ENCODE data around the gene CDK2AP2.
"Not testable (repeated sequence)": the region's sequence is repeated elsewhere in the genome, so short reads cannot be mapped to it uniquely, and the experiment has no call there.

CDK2AP2 gene

DNA sequence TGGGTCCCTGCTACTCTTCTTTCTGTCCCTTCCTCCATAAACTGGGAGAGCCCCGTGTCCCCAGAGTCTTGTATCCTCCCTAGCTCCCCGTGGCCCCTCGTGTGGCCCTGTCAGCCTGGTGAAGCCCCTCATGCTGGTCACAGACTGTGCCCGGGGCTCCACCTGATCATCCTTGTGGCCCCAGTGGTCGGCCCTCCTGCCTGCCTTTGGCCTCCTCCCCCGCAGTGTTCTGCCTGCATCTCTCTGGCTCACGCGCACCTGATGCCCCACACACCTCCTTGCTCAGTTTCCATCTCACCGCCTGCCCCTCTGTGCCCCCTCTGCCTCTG, 16.5 kb upstream of the CDK2AP2 start:
- no peak for DNase-seq (ENCODE audit: low read depth in 2 of 3, low spot score in 2 of 3)

DNA sequence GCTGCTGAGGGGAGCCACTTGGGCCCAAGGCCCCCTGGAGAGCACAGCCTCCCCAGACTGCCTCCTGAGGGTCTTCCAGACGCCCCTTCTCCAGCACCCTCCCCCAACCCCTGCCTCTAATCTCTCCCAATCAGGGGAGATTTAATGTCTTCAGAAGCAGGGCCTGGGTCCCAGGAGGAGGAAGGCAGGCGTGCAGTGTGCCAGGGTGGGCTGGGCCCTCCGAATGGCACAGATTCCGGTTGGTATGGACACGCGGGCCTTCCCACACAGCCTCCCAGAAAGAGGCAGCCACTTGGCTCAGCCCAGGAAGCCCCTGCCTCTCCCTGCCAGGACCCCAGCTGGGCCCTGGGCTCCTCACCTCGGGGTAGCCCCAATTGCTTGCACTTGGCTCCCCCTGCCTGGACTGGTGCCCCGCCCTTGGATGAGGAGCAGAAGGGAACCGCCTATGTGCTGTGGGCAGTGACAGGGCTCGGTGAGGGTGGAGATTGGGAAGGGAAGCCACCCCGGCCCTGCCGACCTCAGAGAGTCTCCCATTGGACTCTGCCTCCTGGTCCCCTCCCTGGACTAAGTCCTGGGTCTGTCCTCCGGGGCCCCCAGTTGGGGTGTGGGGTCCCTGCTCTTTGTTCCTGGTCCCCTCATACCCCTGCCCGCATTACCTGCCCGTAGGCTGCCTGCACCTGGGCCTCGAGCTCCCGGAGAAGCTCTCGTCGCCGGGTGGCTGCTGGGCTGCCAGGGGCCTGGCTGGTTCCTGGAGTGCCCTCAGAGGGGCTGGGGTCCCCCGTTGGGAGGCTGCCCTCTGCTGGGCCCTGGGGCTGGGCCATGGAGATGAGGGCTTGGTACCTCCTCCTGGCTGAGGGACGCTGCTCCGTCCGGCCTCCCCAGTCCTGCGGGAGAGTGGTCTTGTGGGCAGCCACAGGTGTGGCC, 15.9 kb upstream of the CDK2AP2 start:
- no peak for DNase-seq (ENCODE audit: low read depth in 2 of 3, low spot score in 2 of 3)

DNA sequence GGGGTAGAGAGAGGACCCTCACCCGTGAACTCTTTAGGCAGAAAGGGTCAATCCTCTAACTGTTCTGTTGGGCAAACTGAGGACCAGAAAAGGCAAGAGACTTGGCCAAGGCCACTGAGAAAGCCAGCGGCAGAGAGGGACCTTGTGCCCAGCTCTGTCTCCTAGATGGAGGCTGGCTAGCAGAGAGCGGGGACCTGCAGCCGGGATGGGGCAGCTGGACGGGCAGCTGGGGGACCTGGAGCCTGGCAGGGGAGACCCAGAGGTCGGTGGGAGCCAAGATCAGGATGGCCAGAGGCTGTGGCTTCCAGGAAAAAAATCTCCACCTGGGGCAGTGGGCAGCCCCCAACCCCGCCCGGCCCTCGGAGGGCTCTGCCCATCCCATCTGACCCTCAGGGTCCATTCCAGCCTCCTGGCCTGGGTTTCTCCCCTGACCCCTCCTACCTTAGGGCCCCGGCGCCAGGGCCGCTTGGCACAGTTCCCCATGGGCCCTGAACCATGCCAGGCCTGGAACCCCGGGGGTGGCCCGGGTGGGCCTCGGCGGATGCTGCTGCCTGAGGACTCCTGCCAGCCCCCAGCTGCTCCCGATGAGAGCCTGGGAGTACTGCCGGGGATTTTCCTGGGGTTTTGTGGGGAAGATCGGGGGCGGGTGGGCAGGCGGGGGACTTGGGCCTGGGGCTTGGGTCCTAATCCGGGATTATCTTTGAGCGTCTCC, 15.0 kb upstream of the CDK2AP2 start, which contains the start of gene CABP2:
Gene CABP2 (minus strand): TSS at position 603 of the 712 bp plus-strand sequence. CDS start 120 bp downstream, at position 483.
- DNase-seq (ENCODE audit: low read depth in 2 of 3, low spot score in 2 of 3), result no peak

DNA sequence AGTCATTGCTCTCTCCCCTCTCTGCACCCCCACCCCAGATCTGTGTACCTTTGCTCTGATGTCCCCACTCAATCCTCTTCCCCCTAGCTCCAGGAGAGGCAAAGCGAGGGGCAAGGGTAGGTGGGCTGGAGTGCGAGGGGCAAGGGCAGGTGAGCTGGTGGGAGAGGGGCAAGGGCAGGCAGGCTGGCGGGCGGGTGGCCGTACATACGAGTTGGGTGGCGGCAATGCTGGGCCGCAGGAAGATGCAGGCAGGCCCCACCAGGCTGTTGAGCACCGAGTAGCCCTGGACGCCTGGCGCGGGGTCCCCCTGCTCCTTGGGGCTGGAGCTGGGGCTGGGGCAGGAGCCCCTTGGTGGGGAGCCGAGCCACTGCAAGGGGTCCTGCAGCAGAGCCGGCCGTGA, 14.4 kb upstream of the CDK2AP2 start:
- no peak for DNase-seq (ENCODE audit: low read depth in 2 of 3, low spot score in 2 of 3)

DNA sequence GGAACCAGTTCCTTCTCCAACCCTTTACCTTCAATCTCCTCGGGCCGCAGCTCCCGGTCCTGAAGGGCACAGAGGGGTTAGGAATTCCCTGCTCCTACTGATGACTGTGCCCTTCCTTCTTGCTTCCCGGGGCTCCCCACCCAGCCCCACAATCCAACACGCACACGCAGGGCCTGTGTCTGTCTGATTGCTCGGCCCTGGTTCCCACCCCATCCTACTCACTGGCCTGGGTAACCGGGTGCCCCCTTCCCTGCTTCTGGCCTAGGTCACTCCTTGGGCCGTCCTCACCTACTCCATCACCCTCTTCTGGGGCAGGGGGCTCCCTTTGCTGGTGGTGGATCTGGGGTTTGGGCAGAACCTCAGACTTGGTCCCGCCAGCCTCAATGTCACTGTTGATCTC, 14.0 kb upstream of the CDK2AP2 start:
- no peak for DNase-seq (ENCODE audit: low read depth in 2 of 3, low spot score in 2 of 3)

DNA sequence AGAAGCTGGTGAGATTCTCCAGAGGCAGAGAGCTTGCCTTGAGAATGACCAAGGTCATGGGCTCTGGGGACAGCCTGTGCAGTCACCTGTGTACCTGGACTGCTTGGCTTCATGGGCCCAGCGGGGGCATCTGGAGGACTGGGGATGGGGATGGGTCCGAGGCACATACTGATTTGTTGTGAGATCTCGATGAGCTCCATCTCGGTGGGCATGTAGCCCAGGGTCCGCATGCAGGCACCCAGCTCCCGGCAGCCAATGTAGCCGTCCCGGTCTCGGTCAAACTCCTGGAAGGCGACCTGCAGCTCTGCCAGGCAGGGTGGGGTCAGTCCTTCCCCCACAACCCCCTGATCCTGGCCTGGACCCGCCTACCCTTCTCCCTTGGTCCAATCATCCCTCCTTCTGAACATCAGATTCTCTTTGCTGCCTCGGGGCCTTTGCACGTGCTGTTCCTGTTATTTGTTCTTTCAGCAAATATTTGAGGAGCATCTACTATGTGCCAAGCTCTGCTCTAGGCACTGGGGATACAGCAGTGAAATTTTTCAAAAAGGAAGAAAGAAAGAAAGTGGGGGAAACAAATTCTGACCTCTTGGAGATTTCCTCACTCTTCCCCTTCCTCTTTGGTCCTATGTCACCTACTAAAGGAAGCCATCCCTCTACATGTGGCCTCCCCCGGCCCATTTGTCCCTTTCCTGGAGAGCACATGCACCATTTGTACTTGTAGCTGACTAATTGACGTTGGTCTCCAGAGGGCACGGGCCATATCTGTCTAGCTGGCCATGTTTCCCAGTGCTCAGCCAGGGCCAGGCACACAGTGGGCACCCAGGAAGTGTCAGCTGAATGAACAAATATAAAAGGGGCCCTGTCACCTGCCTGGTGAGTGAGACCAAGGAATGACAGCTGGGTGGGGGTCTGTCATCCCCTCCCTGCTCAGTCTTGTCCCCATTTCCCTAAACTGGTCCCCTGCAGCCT, 13.2 kb upstream of the CDK2AP2 start:
- DNase-seq (ENCODE audit: low read depth in 2 of 3, low spot score in 2 of 3), result no peak

DNA sequence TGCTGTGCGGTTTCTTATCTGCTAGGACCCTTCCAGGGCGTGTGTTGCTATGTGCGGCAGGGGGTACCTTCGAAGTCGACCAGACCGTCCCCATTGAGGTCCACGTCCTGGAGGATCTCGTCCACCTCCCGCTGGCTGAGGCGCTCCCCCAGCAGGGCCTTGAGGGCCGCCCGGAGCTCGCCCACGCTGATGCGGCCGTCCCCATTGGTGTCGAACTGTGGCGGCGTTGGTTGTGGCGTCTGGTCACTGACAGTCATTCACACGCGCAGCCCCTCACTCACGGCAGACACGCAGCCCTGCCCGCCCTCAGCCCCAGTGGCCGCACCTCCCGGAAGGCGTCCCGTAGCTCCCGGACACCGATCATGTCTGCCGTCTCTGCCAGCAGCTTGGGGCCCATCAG, 11.8 kb upstream of the CDK2AP2 start:
- DNase-seq (ENCODE audit: low read depth in 2 of 3, low spot score in 2 of 3), result no peak

DNA sequence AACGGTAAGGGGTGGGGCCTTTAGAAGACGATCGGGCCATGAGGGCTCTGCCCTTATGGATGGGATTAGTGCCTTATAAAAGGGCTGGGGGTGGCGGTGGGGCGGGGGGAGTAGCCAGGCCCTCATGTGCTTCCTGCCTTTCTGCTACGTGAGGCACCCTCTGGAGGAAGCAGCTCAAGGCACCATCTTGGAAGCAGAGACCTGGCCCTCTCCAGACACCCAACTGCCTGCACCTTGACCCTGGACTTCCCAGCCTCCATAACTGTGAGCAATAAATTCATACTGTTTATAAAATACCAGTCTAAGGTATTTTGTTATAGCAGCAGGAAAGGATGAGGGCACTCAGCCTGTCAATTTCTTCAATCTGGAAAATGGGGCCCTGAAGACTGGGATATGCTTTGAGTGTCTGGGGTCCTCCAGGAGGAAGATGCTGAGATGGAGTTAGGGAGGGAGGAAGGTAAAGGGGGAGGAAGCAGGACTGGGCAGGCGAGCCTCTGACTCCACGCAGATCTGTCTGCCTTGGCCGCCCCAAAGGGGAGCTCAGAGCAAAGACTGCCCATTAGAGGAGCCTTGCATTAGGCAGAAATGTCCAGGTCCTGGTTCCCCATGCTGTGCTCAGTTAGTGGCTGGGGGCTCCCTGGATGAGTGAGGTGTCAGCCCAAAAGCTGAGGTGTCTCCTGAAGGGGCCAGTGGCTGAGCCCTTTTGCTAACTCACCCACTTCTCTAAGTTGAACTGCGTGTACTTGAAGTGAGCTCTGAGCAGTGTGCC, 10.0 kb upstream of the CDK2AP2 start:
- DNase-seq (ENCODE audit: low read depth in 2 of 3, low spot score in 2 of 3), result no peak

DNA sequence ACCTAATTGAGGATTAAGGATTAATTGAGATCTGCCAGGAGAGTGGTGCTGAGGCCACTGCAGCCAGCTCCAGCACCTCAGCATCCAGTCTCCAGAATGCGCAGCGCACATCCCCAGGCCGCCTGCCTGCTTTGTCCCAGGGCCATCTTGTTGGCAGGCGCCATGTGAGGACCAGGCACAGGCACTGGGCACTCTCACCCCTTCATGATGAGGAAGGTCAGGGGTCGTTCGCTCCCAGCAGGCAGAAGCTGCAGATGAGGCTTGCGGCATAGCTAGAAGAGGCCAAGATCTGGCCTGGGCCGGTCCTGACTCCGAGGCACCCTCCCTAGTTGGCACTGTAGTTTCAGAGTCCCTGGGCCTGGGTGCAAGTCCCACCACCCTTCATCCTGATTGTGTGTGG, 8.8 kb upstream of the CDK2AP2 start:
- no peak for DNase-seq (ENCODE audit: low read depth in 2 of 3, low spot score in 2 of 3)

DNA sequence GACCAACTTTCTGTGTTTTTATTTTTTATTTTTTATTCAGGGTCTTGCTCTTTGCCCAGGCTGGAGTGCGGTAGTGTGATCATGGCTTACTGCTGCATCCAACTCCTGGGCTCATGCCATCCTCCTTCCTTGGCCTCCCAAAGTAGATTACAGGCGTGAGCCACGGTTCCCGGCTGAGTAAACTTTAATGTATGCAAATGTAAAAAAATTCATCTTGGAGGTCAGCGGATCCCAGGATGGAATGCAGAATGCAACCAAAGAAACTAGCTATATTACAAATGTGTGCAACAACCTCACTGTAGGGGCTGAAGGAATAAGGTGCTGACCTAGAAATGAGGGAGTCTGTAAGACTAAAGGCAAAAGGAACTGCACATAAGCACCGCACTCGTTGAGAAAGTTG, 6.2 kb upstream of the CDK2AP2 start:
- no peak for DNase-seq (ENCODE audit: low read depth in 2 of 3, low spot score in 2 of 3)

DNA sequence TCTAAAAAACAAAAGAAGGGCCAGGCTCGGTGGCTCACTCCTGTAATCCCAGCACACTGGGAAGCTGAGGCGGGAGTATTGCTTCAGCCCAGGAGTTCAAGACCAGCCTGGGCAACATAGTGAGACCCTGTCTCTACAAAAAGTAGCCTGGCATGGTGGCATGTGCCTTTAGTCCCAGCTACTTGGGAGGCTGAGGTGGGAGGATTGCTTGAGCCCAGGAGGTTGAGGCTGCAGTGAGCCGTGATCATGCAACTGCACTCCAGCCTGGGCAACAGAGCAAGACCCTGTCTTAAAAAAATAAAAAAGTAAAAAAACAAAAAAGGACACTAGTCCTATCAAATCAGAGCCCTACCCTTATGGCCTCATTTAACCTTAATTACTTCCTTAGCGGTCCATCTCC, 3.6 kb upstream of the CDK2AP2 start:
- not testable (repeated sequence) for DNase-seq (ENCODE audit: low read depth in 2 of 3, low spot score in 2 of 3)

DNA sequence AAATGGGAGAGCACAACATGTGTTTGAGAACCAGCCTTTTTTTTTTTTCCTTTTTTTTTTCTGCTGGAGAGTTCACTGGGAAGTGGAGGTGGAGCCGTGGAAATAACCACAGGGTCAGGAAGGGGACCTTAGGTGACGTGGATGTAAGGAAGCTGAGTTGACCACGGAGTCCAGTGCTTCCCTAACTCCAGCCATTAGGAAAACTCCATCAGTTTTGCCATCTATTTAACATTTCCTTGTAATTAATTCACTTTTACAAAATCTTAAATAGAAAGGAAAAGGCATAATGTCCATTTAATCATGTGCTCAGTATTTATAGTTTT, 2.0 kb upstream of the CDK2AP2 start:
- DNase-seq (ENCODE audit: low read depth in 2 of 3, low spot score in 2 of 3), result no peak

DNA sequence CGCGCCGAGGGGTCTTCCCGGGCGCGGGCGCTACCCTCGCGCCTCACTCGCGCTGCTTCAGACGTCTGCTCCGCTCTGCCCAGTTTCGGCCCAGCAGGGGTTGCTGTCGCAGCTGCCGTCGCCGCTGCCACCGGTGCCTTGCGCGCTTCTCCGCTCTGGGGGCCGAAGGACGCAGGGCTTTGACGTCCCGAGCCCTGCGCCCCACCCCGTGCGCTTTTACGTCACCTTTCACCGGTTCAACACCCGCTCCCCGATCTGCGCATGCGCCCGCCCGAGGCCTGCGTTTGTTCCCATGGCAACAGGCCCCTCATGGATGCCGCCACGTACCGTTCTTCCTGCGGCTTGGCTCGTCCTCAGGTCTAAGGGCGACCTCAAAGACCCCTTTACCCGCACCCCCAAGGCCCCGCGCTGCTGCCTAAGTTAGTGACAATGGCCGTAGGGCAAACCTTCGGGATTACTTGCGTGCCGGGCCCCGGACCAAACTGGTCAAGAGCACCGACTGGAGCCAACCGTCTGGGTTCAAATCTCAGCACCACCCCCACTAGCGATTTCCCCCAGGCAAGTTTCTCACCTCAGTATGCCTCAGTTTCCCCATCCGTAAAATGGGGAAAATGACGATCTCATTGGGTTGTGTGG, 642 bp upstream of the CDK2AP2 start:
- peak; percentile 97 to 99 (median 99) for DNase-seq (ENCODE audit: low read depth in 2 of 3, low spot score in 2 of 3)

DNA sequence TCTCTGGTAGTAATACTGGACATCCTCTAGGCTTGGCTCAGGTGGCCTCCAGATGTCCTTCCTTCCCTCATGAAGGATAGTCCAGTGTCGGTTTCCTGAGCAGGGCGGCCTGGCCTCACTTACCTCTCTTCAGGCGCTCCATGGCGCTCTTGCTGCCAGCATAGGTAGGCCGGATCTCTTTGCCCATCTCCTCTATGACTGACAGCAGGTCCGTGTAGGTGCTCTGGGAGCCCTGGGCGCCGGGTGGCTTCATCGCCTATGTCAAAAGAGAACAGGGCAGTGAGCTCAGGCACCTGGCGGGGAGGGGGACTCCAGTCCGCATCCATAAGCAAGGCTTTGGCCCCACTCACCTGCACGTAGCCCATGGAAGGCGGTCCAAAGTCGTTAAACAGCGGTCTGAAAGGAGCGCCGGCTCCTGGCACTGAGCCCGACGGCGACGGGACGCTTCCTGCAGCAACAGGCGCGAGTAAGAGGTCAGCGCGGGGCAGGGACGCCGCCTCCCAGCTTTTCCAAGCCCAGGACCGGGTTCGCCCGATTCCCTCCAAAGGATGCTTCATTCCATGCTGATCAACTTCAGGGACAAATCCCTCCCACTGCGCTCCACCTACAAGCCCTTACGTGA, 609 bp downstream of the CDK2AP2 start:
- DNase-seq (ENCODE audit: low read depth in 2 of 3, low spot score in 2 of 3), result no peak

DNA sequence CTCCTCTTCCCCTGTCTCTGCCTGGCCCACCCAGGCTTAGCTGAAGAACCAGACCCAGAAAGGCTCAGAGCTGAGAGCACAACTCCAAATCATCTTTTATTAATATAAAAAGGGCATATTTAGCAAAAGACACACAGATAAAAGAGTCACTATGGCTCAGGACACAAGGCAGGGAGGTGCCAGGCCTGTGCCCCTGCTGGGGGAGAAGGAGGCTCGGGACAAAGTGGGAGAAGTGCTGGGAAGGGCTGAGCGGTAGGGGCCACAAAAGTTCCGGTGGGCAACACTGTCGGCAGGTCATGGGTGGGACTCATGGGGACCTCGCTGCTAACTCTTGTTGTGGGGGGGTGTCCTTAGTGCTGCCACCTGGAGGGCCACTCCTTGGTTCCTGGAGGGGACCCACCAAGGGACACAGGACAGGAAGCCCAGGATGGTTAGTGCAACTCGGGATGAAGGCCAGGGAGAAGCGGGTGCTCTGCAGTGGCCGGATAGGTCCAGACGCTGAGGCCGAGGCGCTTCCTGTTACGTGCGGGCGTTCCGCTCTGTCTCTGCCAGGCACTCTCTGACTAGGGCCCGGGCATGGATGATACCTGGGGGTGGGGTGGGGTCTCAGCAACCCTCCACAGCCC, 1.4 kb downstream of the CDK2AP2 start:
- DNase-seq (ENCODE audit: low read depth in 2 of 3, low spot score in 2 of 3), result no peak

DNA sequence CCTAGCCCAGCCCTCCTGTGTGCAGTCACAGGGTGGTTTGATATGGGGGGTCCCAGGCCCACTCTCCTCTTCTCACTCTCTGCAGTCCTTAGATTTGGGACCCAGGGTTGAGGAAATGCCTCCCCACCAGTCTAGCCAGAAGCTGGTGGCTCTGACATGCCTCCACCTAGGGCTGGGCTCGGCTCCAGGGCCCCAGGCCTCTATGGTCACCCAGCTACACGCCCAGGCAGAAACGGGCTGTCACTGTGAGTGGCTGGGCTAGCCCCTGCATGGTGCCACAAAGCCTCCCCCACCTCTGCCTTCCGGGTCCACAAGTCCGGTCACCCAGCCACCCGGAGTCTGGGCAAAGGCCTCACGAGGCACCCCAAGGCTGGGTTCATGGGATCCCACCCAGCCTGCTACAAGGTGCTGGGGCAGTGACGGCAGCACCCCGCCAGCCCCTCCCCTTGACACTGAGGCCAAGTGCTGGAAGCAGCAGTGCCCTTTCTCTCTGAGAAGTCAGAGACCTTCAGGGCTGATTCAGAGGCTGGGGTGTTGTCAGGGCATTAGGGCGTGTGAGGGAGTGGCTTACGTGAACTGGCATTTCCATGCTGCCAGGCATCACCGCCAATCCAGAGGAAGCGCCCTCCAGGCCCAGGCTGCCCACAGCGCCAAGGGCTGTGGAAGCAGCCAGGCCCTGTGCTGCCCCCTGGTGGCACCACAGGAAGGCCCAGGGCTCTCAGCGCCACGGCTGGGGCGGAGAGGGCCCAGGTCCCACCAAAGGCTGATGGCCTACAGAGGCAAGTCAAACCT, 2.2 kb downstream of the CDK2AP2 start:
- peak; percentile 70 to 90 (median 83) for DNase-seq (ENCODE audit: low read depth in 2 of 3, low spot score in 2 of 3)

DNA sequence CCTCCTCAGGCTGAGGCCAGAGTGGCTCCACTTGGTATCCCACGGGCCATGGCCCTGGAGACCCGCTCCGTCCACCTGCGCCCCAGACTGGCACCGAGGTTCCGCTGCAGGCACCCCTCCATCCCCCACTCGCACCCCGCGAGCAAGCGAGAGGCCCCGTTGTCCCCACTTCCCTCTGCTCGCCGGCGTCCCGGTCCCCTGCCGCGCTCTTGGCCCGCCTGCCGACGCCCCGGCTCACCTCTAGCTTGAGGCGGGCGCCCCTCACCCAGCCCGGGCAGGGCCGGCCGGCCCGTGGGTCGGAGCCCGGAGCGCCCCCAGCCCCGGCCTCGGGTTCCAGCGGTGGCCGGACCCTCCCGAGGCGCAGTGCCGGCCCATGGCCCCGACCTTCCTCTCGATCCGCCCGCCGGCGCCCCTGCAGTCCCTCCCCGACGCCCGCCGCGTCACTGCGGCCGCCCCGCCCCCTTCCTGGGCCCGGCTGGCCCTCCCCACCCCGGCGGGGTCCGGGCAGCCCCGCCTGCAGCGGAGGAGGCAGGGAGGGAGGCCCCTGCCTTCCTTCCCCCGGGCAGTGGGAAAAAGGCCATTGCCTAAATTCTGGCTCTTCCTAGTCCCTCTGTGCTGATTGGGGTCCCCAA, 2.9 kb downstream of the CDK2AP2 start, which contains the start of gene PITPNM1:
Gene PITPNM1 (minus strand): TSS at position 414 of the 632 bp plus-strand sequence. CDS start 1,183 bp downstream, outside the sequence.
- DNase-seq (ENCODE audit: low read depth in 2 of 3, low spot score in 2 of 3), result peak in 2 of 3 experiments; percentile 53 to 74

Data from activated CD8-positive, alpha-beta memory T cell treated with anti-CD3 and anti-CD28 coated beads for 48 hours (primary cell).